GM12872 (cell line): ENCODE results near the gene GBA3.

Experiments used
- TF ChIP-seq, protein P1 (sequence below): IDR thresholded peaks from 3 replicates; pipeline ENCODE4 v1.5.1; 2011; ENCODE audit warnings: low read depth, mild to moderate bottlenecking, low read length, moderate library complexity; ENCODE audit not compliant: insufficient read depth

GBA3 gene

DNA sequence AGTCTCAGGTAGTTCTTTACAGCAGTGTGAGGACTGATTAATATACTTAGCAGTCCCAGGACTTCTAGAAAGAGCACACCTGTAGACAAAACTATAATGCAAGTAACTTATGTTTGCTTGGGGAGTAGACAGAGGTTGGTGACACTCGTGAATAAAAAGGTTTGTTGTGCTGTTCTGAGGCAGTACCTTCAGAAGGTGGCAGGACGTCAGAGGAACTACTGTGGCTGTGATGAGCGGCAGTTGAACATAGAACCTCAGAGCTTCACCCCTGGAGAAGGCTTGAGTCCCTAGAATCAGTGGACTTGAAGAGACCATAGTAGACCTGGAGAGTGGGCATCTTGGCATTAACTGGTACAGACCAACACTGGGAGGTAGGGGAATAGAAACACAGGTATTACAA is 3.3 kb upstream of the GBA3 start:
- TF ChIP-seq, protein P1, sequence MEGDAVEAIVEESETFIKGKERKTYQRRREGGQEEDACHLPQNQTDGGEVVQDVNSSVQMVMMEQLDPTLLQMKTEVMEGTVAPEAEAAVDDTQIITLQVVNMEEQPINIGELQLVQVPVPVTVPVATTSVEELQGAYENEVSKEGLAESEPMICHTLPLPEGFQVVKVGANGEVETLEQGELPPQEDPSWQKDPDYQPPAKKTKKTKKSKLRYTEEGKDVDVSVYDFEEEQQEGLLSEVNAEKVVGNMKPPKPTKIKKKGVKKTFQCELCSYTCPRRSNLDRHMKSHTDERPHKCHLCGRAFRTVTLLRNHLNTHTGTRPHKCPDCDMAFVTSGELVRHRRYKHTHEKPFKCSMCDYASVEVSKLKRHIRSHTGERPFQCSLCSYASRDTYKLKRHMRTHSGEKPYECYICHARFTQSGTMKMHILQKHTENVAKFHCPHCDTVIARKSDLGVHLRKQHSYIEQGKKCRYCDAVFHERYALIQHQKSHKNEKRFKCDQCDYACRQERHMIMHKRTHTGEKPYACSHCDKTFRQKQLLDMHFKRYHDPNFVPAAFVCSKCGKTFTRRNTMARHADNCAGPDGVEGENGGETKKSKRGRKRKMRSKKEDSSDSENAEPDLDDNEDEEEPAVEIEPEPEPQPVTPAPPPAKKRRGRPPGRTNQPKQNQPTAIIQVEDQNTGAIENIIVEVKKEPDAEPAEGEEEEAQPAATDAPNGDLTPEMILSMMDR = no peak

DNA sequence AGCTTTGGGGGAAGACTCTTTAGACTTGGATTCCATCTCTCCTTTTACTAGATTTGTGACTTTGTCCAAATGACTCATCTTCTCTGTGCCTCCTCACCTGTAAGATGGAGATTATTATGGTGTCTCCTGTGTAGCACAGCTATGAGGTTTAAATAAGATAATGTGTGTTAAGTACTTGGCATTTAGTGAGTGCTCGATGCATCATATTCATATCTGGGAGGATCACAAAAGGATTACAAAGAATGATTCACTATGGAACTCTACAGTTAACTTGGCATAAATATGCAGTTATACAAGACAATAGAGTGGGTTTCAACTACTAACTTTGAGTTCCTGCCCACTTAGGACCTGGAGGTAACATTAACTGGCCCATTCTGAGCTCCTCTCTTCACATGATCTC is 2.3 kb downstream of the GBA3 start:
- TF ChIP-seq, protein P1 = no peak

- TF ChIP-seq, protein P1 = no peak
Measured at GRCh38 chr4:22695917-22696316, 3.2 kb downstream of the GBA3 start.

- TF ChIP-seq, protein P1 = no peak
Measured at GRCh38 chr4:22703912-22704311, 11.2 kb downstream of the GBA3 start.

- TF ChIP-seq, protein P1 = no peak
Measured at GRCh38 chr4:22707390-22707789, 14.7 kb downstream of the GBA3 start.

GRCh38 chr4:22708961-22709360 is 16.2 kb downstream of the GBA3 start:
- TF ChIP-seq, protein P1 = no peak

DNA sequence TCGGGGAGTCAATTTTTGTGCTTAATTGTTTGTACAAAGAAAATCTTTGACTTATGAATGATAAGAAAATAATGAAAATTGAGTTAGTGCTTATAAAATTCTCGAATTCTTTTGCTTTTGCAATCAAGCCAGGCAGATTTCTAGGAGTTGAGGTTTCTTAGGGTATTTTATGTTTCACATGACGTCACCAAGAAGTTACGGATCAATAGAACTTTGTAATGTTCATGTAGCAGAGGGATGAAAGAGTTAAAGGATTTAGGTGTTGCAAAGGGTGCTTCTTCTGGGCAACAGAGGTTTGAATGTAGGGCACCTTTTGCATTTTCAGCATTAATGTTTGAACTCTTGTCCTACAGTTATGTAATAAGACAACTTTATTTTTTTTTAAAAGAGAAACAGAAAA is 19.4 kb downstream of the GBA3 start:
- TF ChIP-seq, protein P1 = no peak

GRCh38 chr4:22712529-22712928 is 19.8 kb downstream of the GBA3 start:
- TF ChIP-seq, protein P1 = no peak
